Bronchial epithelial cell (primary cell): Measurements from ENCODE around the gene COPS7A. TPM values are rescaled to one million over a fixed set of nuclear protein-coding genes. Genes with fewer than 3 reads are reported as not detected.
"Not testable (repeated sequence)": the region's sequence is repeated elsewhere in the genome, so short reads cannot be mapped to it uniquely, and the experiment has no call there.

Experiments
- DNase-seq: peaks from one replicate; pipeline ENCODE4 v3.0.0-alpha.2; 2010; ENCODE audit warnings: low read depth
- FAIRE-seq: peaks from 2 replicates; lab custom pipeline; 2011; peaks lifted over from hg19 to GRCh38; lab: Jason Lieb, UNC
- H3K27me3 ChIP-seq: 2 replicates; pipeline ENCODE4 v1.5.1; 2011; ENCODE audit warnings: low read length; ENCODE audit not compliant: control insufficient read depth, insufficient read depth
- H3K36me3 ChIP-seq: 2 replicates; pipeline ENCODE4 v1.5.1; 2011; ENCODE audit warnings: low read length; ENCODE audit not compliant: control insufficient read depth, insufficient read depth
- H3K4me3 ChIP-seq: 2 replicates; pipeline ENCODE4 v1.5.1; 2011; ENCODE audit warnings: mild to moderate bottlenecking, low read depth, low read length, control low read depth
- CTCF ChIP-seq: IDR thresholded peaks from 2 replicates; pipeline ENCODE4 v1.5.1; 2011; ENCODE audit warnings: mild to moderate bottlenecking, moderate library complexity, low read length, control low read depth, inconsistent platforms; ENCODE audit not compliant: insufficient read depth, severe bottlenecking
- total RNA-seq: library from RNA; depleted of rRNA; stranded (reverse); fragments of >200 nt; gene quantifications from 2 replicates; pipeline ENCODE4 v1.2.1, GENCODE V29; 2014

The COPS7A gene
- total RNA-seq, 1 donor from 2014 or later = 63.7 TPM

- Histone ChIP-seq H3K36me3 (peaks cover 14% of the 10 kb centered on the region), H3K27me3 (no peaks in the 10 kb centered on the region), H3K4me3 (no peak overlapping the region)
- peak; percentile 70 for FAIRE-seq
- no peak for TF ChIP-seq CTCF
- no peak for DNase-seq
These were observed 10.9 kb downstream of the COPS7A start for GRCh38 chr12:6734506-6735387.

GRCh38 chr12:6735448-6736191 is 11.8 kb downstream of the COPS7A start:
- FAIRE-seq (no peak), DNase-seq (peak; percentile 99)
- Histone ChIP-seq H3K4me3 (no peak overlapping the region), H3K27me3 (no peaks in the 10 kb centered on the region), H3K36me3 (peaks cover 6% of the 10 kb centered on the region)
- peak; percentile 82 for TF ChIP-seq CTCF

- no peaks in the 10 kb centered on the region for H3K36me3 ChIP-seq
- DNase-seq (no peak), FAIRE-seq (no peak)
- H3K27me3 ChIP-seq = no peaks in the 10 kb centered on the region
- TF ChIP-seq CTCF = no peak
- no peak overlapping the region for H3K4me3 ChIP-seq
These were observed 12.9 kb downstream of the COPS7A start for GRCh38 chr12:6736754-6737153.

- not testable (repeated sequence) for FAIRE-seq, DNase-seq, H3K4me3 ChIP-seq, H3K36me3 ChIP-seq, H3K27me3 ChIP-seq
These were observed 18.2 kb downstream of the COPS7A start for GRCh38 chr12:6742080-6742479.

- peak; percentile 28 for DNase-seq
- FAIRE-seq = no peak
- Histone ChIP-seq H3K36me3 (peaks cover 5% of the 10 kb centered on the region), H3K27me3 (no peaks in the 10 kb centered on the region), H3K4me3 (no peak overlapping the region)
- no peak for TF ChIP-seq CTCF
These were observed 19.0 kb downstream of the COPS7A start for GRCh38 chr12:6742834-6743233.

- H3K4me3 ChIP-seq, H3K27me3 ChIP-seq, DNase-seq, FAIRE-seq, H3K36me3 ChIP-seq: not testable (repeated sequence)
These were observed 19.5 kb downstream of the COPS7A start for GRCh38 chr12:6743300-6743699.
